HG03108 (cell line): ENCODE data around the gene XK.
"Not testable (repeated sequence)": the region's sequence is repeated elsewhere in the genome, so short reads cannot be mapped to it uniquely, and the experiment has no call there.

ENCODE experiments used
- ATAC-seq: cut with Tn5 transposase; IDR thresholded peaks from one replicate; pipeline ENCODE4 v1.9.1; 2021; ENCODE audit warnings: moderate library complexity; ENCODE audit not compliant: unreplicated experiment

XK gene, protein sequence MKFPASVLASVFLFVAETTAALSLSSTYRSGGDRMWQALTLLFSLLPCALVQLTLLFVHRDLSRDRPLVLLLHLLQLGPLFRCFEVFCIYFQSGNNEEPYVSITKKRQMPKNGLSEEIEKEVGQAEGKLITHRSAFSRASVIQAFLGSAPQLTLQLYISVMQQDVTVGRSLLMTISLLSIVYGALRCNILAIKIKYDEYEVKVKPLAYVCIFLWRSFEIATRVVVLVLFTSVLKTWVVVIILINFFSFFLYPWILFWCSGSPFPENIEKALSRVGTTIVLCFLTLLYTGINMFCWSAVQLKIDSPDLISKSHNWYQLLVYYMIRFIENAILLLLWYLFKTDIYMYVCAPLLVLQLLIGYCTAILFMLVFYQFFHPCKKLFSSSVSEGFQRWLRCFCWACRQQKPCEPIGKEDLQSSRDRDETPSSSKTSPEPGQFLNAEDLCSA

DNA sequence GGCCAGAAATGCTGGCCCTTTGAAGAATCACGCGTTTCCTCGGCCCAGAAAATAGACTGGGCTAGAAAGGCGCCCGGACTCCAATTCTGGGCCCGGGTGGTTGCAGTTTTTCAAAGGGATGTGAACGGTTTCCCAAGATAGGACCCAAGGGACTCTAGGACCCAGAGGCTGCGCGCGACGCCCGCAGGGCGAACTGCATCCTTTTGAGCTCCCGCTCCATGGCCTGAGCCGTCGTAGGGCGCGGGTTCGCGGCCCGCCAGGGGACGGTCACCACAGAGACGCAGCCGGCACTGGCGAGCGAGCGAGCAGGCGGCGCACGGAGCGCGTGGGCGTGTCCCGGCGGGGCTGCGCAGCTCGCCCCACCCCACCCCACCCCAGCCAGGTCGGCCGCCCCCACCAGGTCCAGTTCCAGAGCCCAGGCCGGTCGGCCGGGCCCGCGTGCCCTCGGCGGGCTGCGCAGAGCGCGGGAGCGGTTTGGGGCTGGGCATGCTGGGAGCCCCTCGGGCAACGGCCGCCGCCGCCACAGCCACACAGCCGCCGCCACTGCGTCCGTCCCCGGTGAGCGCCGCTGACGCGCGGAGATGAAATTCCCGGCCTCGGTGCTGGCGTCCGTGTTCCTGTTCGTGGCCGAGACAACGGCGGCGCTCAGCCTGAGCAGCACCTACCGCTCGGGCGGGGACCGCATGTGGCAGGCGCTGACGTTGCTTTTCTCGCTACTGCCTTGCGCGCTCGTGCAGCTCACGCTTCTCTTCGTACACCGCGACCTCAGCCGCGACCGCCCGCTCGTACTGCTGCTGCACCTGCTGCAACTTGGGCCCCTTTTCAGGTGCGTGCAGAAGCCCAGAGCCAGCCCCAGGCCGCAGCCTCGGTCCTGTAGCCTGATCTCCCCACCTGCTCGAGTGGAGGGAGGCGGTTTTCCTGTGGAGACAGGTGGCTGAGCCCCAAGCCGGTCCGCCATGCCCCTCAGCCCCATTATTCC, at the start of gene XK:
XK (plus strand) TSS at position 411 of the 979 bp plus-strand sequence; CDS start at position 582, 171 bp downstream.
- ATAC-seq = no peak

DNA sequence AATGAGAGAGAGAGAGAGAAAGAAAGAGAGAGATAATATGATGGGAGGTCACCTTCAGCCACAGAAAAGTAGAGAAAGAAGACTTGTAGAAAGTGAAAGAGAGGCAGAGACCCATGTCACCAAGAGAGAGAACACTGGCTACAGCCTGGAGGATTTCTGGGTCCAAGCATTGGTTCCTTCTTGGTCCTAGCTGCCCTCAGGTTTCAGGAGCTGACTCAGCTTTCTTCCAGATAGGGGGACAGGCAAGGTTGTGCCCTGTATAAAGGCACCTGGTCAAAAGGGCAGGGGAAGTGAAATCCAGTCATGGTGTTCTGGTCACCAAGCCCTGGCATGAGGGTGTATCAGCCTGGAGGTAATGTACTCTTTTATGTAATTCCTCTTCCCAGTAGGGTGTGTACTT, 47.5 kb upstream of the XK start:
- ATAC-seq = no peak

DNA sequence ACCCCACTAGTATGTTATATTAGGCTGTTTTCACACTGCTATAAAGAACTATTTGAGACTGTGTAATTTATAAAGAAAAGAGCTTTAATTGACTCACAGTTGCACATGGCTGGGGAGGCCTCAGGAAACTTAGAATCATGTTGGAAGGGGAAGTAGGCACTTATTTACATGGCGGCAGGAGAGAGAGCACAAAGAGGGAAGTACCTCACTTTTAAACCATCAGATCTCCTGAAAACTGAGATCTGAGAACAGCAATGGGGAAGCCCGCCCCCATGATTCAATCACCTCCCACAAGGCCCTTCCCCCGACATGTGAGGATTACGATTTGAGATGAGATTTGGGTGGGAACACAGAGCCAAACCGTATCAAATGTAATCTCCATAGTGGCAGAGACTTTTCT, 45.4 kb upstream of the XK start:
- no peak for ATAC-seq

DNA sequence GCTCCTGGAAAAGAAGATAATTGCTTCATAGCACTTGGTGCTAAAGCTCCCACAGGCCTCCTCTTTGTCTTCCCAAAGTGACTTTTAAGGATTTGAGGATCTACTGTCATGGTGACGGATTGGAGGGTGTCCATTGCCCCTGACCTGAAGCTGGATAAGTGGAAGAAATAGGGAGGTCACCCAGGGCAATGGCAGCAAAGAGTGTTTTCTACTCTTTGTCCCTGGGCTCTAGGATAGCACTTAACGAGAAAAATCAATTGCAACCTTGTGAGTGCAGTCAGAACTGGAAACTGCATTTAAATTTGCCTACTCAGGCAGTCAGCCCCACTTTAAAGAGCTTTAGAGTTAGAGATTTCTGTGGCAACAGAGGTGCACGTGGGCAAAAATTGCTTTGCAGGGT, 43.7 kb upstream of the XK start:
- no peak for ATAC-seq

DNA sequence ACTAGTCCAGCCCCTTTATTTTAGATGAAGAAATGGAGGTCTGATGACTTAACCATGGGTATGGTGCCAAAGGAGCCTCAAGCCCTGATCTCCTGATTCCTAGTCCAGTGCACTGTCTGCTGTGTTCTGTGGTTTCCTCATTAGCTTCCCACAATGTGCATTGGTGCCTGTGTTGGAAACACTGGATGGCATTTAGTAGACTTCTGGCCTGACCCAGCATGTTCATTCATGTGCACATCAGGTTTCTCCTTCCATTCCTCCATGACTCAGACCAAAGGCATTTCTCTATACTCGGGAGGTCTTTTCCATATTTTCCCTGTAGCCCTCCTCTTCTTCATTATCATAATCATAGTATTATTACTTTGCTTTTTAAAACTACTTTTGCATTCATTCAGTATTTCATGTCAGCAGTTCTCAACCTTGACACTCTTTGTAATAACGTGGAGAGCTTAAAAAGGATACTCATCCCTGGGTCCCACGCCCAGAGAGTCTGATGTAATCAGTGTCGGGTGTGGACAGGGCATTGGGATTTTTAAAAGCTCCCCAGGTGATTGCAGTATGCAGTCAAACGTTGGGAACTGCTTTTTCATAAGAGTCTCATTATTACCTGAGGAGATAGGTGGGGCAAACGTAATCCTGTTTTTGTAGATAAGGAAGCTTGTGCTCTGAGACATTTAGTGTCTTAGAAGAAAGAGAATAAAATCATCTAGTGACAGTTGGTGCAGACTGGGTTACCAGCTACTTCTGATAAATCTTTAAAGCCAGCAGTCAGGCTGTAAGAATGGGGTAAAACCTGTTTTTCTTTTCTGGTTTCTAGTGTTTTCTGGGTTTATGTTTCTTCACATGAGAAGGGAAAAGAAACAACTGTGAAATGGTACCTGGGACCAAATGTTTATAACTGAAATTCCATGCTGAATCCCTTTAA, 40.9 kb upstream of the XK start:
- ATAC-seq = no peak

DNA sequence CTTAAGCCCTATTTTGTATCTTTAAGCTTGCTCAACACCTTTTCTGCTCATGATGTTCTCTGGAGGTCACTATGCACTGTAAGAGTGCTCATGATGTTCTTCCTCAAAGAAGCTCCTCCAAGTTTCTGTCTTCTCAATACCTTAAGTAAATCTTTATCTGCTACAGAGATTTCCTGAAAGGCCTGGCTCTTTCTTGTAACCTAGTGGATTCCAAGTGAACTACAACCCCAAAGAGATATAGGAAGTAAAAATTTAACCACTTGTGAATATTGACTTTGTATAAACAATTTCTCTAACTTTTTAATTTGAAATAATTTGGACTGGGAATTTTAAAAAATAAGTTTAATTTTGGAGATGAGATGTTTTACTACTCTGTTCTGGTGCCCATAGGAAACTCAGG, 39.3 kb upstream of the XK start:
- ATAC-seq = no peak

DNA sequence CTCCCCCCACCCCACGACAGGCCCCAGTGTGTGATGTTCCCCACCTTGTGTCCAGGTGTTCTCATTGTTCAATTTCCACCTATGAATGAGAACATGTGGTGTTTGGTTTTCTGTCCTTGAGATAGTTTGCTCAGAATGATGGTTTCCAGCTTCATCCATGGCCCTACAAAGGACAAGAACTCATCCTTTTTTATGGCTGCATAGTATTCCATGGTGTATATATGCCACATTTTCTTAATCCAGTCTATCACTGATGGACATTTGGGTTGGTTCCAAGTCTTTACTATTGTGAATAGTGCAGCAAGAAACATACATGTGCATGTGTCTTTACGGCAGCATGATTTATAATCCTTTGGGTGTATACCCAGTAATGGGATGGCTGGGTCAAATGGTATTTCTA, 34.7 kb upstream of the XK start:
- not testable (repeated sequence) for ATAC-seq

DNA sequence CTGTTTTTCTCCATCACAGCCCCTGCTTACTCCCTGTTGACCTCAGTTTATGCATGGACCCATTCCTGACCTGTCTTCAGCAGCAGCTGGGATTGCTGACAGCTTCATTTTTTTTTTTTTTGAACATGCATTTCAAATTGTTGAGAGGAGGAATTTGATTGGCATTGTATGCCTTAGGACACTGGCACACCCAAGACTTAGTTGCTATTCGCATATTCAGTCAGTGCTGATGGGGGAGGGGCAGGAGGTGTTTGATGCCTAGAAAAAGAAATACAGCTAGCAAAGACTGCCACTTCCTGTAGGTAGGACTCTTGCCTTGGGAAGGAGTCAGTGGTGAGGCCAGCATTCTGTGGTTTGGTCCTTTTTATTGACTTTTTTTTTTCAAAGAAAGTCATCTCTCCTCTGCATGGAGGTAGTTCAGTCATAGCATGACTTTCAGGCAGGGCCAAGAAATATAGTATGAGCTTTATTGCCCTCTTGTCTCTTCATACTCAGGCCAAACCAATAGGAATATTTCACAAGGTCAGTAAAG, 33.6 kb upstream of the XK start:
- ATAC-seq = no peak

DNA sequence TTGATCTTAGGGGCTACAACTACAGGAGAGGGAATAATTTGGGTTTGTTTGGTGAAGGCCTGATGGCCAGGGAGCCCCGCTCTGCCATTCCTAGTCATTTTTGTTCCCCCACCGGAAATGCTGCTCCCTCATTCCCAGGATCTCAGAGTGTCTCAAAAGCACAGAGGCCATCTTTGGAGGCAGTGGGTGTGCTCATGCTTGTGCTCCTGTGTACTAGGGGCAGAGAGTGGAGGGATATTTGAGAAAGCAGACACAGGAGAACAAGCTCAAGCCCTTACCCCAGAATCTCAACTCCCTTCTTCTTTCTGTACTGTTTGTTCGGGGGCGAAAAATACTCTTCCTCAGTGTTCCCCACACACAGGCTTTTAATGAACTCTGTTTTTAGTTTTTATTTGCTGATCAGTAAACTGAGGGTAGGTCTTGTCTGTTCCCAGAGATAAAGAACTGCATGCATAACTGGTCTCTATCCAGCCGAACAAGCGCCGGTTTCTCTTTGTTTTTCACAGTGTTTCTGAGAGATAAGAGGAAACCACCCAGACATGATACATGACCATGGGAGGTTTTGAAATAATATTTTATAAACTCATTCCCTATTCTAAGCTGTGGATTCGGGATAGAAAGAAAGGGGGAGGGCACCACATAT, 32.9 kb upstream of the XK start:
- no peak for ATAC-seq

DNA sequence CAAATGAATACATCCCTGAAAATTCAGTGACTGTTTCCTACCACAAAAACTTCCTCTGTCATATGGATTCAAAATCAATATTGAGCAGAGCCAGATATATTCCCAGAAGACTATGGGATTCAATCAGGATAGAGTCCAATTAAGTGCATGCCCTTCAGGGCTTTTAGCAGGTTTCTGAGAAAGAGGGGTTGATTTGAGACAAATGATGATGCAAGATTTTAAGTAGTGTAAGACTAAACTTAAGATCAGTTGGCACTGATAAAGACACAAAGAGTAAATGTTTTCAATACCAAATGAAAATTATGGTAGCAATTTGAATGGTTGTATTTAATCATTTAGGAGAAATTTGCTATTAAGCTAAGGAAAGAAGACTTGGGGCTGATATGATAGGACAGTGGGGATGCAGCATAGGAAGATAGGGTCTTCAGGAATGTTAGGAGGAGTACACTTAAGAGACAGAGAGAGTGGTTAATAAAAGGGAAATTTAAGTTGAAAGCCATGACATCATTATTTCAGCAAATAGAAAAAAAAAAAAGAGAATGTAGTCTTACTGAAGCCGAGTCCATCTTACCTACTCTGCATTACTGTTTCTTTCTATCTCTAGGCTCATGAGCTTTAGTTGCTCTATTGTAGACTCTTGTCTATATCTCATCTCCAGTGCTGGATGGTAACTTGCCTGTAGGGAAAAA, 32.0 kb upstream of the XK start:
- ATAC-seq = no peak

DNA sequence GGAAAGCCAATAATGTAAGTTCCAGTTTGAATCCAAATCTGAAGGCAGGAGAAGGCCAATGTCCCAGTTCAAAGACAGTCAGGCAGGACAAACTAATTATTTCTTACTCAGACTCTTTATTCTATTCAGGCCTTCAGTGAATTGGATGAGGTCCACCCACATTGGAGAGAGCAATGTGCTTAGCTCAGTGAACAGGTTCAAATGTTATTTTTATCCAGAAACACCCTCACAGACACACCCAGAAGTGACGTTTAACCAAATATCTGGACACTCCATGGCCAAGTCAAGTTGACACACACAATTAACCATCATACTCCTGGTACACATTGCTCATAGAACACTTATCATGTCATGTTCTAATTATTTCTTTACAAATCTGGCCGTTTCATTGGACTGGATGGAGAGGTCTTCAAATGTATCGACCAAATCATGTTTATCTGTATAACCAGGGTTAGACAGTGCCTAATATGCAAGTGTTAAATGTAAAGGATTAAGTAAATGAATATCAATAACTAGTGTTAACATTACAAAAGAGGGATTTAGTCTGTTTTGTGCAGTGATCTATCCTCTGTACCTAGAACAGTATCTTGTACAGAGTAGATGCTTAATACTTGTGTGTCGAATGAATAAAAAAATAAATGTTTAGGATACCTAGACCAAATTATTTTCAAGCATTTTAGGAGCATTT, 27.1 kb upstream of the XK start:
- ATAC-seq = no peak

DNA sequence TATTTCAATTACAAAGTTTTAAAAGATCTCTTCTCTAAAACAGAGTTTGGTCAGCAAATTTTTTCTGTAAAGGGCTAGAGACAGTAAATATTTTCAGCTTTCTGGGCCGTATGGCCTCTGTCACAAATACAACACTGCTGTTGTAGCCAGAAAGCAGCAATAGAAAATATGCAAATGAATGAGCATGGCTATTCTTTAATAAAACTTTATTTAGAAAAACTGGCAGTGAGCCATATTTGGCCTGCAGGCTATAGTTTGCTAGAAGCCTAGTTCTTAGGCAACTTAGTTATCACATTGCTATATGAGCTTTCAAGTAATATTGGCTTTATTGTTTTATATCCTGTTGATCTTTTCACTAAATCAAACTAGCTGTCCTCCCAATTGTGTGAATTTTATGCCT, 26.5 kb upstream of the XK start:
- ATAC-seq = no peak

DNA sequence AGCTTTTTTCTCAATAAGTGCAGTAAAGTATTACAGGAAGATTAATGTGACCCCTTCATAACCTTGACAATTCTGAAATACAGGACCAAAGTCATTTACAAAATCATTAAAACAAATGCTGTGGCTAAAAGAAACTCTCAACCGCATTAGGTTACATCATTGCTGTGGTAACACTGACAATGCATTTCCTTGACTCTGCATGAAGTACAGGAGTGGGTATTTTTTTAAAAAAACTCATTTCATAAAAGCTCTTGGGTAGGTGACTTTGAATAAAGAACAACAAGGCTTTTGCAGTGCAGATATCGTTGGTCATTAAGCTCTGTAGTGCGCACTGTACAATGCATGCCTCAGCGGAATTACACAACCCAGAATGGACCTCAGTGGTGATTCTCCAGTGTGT, 23.4 kb upstream of the XK start:
- ATAC-seq = no peak

DNA sequence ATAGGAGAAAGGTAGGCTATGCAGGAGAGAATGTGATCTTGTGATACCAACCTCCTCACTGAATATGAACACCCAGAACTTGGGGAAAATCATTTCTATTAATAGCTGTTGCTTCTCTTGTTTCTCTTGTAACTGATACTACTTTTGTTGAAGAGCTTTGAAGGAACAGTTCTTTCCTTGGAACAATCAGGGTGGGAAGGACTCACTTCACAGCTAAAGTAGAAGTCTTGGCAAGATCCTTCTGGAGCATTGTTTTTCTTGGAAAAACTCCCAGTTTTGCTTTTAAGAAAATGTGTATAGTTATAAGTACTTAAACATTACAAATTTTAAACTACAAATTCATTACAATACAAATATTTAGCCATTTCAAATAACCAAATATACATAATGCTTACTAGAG, 19.1 kb upstream of the XK start:
- ATAC-seq = no peak

DNA sequence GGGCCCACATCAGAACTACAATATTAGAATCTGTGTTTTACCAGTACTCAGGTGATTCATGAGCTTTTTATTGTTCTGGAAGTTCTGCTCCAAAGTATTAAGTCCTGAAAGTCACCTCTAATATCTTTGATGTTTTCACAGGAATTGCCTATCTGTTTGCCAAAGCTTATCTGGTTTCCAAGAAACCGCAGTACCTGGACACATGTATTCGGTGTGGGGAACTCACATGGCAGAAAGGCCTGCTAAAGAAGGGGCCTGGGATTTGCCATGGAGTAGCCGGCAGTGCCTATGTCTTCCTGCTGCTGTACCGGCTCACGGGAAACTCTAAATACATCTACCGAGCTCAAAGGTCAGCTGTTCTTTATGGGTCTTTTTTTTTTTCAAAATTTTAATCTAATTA, 18.4 kb upstream of the XK start:
- ATAC-seq = no peak

DNA sequence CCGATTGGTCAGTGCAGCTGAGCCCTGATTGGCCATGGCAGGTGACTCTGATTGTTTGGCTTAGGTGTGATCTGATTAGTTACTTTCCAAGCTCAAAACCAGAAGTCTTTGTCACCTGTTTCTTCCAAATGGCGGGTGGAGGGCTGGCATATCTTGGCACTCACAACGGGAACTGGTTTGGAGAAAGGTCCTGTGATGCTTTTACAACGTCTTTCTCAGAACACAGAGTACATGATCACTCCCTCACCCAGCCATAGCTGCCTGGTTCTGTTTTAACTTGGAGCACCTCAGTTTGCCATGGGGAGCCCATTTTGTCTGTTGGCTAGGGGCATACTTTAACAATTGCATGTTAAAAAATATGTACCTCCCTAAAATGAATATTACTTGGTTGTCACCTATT, 13.0 kb upstream of the XK start:
- no peak for ATAC-seq

DNA sequence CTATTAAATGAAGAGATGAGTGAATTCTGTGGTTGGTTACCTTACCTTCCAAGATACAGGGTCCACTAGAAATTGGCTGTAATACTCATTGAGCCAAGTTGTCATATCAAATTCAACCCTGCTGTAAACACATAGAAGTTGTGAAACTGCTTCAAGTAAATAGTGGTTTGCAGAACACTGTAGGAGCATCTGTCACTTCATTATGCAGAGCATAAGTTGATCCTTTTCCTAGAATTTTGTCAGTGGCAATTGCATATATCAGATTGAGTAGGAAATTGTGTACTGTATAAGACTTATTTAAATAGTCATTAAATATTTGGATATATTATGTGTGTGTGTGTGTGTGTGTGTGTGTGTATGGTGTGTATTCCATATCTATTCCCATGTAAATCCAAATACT, 8.8 kb upstream of the XK start:
- ATAC-seq = no peak

DNA sequence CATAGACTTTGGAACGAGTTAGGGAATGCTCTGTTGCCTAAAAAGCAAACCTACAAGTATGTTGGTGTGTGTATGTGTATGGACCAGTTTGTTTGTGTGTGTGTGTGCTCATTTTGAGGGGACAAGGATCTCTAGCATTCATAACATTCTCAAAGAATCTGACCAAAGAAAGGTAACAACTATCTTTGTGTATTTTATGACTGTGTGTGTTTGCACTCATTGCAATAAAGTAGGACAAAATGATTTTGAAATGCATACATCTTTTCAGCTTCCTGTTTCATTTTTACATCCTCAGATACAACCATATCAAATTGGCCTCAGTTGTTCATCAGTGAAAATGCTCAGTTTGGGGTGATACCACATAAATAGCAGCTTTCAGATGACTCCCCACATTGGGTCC, 8.3 kb upstream of the XK start:
- no peak for ATAC-seq

DNA sequence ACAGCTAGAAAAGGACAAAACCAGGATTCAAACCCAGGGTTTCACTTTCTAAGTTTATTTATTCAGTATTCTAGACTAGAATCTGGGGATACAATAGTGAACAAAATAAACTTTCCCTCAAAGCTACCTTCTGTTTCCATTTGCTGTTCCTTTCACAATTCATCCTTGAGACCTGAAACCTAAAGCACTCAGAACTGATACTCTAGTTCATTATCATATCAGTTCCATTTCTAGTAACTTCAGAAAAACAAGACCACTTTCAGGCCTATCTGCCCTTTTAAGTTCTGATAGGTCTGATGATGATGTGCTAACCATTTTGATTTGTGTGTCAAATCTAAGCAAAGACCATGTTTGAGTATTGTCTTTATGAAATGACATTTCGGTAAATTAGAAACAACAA, 7.8 kb upstream of the XK start:
- ATAC-seq = no peak
